Urinary bladder (tissue), 4 donors: Measurements from ENCODE around the gene WDR5B. TPM values are rescaled to one million over a fixed set of nuclear protein-coding genes. Genes with fewer than 3 reads are reported as not detected.
"Not testable (repeated sequence)": the region's sequence is repeated elsewhere in the genome, so short reads cannot be mapped to it uniquely, and the experiment has no call there.

Source experiments
- DNase-seq: peaks from one replicate; pipeline ENCODE4 v3.0.0-alpha.2; 2015; ENCODE audit errors: extremely low spot score
- H3K27ac ChIP-seq: one replicate; pipeline ENCODE4 v1.5.1; 2013; ENCODE audit warnings: low read depth, mild to moderate bottlenecking, moderate library complexity
- H3K36me3 ChIP-seq: one replicate; pipeline ENCODE4 v1.6.1; 2013; ENCODE audit warnings: mild to moderate bottlenecking, moderate library complexity; ENCODE audit not compliant: insufficient read depth
- H3K4me1 ChIP-seq: one replicate; pipeline ENCODE4 v1.6.1; 2013; ENCODE audit warnings: mild to moderate bottlenecking, moderate library complexity; ENCODE audit not compliant: insufficient read depth
- H3K4me3 ChIP-seq: one replicate; pipeline ENCODE4 v1.5.1; 2013; ENCODE audit warnings: low read depth, low read length
- WGBS: extraction: QIAGEN DNeasy Blood & Tissue Kit; methylation state at CpG from one replicate; pipeline ENCODE4 v1.1.7; 2013; 5-methylcytosine and 5-hydroxymethylcytosine counted together
- polyA plus RNA-seq: library from polyadenylated mRNA; stranded (reverse); fragments of 200-250 nt; gene quantifications from one replicate; pipeline ENCODE4 v1.2.3, GENCODE V29; 2013
- small RNA-seq: library from RNA; depleted of rRNA; stranded (forward); fragments of <200 nt; gene quantifications from one replicate; pipeline ENCODE3, GENCODE V24; 2014
- total RNA-seq: library from RNA; depleted of rRNA; stranded (reverse); fragments of >200 nt; gene quantifications from one replicate; pipeline ENCODE4 v1.2.3, GENCODE V29; 2014
- donor health status: healthy with polysubstance abuse.
- donor health status: healthy.

The WDR5B gene
- total and polyA plus RNA-seq, 2 donors: 2.9 to 8.1 TPM

- WGBS: 74% methylated on average over 4 of the region's 4 CpGs
- Histone ChIP-seq H3K4me3 (no peak overlapping the region), H3K27ac (no peak overlapping the region), H3K36me3 (no peaks in the 10 kb centered on the region), H3K4me1 (no peaks in the 10 kb centered on the region)
- DNase-seq: no peak
These were observed 37.9 kb downstream of the WDR5B start for GRCh38 chr3:122377975-122378374.

GRCh38 chr3:122374034-122374433, 41.8 kb downstream of the WDR5B start:
- Histone ChIP-seq H3K36me3 (no peaks in the 10 kb centered on the region), H3K4me1 (no peaks in the 10 kb centered on the region), H3K27ac (no peak overlapping the region), H3K4me3 (no peak overlapping the region)
- WGBS: 98% methylated on average over 1 of the region's 1 CpG
- no peak for DNase-seq

- Histone ChIP-seq H3K36me3 (no peaks in the 10 kb centered on the region), H3K27ac (no peak overlapping the region), H3K4me3 (no peak overlapping the region), H3K4me1 (no peaks in the 10 kb centered on the region)
- WGBS: 94% methylated on average over 5 of the region's 5 CpGs
- DNase-seq: no peak
These were observed 49.5 kb downstream of the WDR5B start for GRCh38 chr3:122366379-122366749.

GRCh38 chr3:122365582-122366378, 50.1 kb downstream of the WDR5B start:
- not testable (repeated sequence) for DNase-seq, H3K4me3 ChIP-seq, H3K4me1 ChIP-seq, H3K36me3 ChIP-seq, H3K27ac ChIP-seq
- 91% methylated on average over 10 of the region's 10 CpGs for WGBS

GRCh38 chr3:122365073-122365472, 50.8 kb downstream of the WDR5B start:
- no peaks in the 10 kb centered on the region for H3K4me1 ChIP-seq
- no peak overlapping the region for H3K27ac ChIP-seq
- DNase-seq: no peak
- no peak overlapping the region for H3K4me3 ChIP-seq
- no peaks in the 10 kb centered on the region for H3K36me3 ChIP-seq
- WGBS: 81% methylated on average over 1 of the region's 1 CpG

GRCh38 chr3:122364490-122364889, 51.4 kb downstream of the WDR5B start:
- WGBS: 74% methylated on average over 2 of the region's 2 CpGs
- no peak overlapping the region for H3K4me3 ChIP-seq
- no peaks in the 10 kb centered on the region for H3K36me3 ChIP-seq

More at GRCh38 chr3:122364490-122364889, 51.4 kb downstream of the WDR5B start:
- no peak for DNase-seq
- Histone ChIP-seq H3K27ac (no peak overlapping the region), H3K4me1 (no peaks in the 10 kb centered on the region)

Small RNA genes within 50 kb of the gene (small RNA-seq; reads per million reads assigned to genes)
- not detected for gene AC083798.1

Other genes starting within 250 kb of the WDR5B start
- 0.74 TPM for gene CASR, start 232.4 kb downstream of the WDR5B start, total RNA-seq
- gene CASR, start 232.4 kb downstream of the WDR5B start, polyA plus RNA-seq: 0.25 TPM
- 10.0 TPM for gene CSTA, start 90.8 kb downstream of the WDR5B start, total RNA-seq
- 12.4 TPM for gene CSTA, start 90.8 kb downstream of the WDR5B start, polyA plus RNA-seq
- gene MIX23, start 32.8 kb downstream of the WDR5B start, total RNA-seq: 40.0 TPM
- 13.1 TPM for gene MIX23, start 32.8 kb downstream of the WDR5B start, polyA plus RNA-seq
- gene FAM162A, start 31.9 kb downstream of the WDR5B start, total RNA-seq: 24.2 TPM
- 85.1 TPM for gene FAM162A, start 31.9 kb downstream of the WDR5B start, polyA plus RNA-seq
- gene KPNA1, start 98.9 kb upstream of the WDR5B start, total RNA-seq: 38.0 TPM
- gene KPNA1, start 98.9 kb upstream of the WDR5B start, polyA plus RNA-seq: 22.5 TPM
- gene PARP9, start 148.2 kb upstream of the WDR5B start, total RNA-seq: 30.1 TPM
- gene PARP9, start 148.2 kb upstream of the WDR5B start, polyA plus RNA-seq: 24.1 TPM
- 31.7 TPM for gene DTX3L, start 148.3 kb upstream of the WDR5B start, total RNA-seq
- gene DTX3L, start 148.3 kb upstream of the WDR5B start, polyA plus RNA-seq: 12.8 TPM
- gene PARP15, start 161.6 kb upstream of the WDR5B start, total RNA-seq: 1.3 TPM
- gene PARP15, start 161.6 kb upstream of the WDR5B start, polyA plus RNA-seq: 0.73 TPM